Heart left ventricle (tissue), 16 donors: ENCODE data around the gene CCDC92. TPM values are rescaled to one million over a fixed set of nuclear protein-coding genes. Genes with fewer than 3 reads are reported as not detected.

ENCODE experiments used
- ATAC-seq, 4 donors: fragments of 200-7000 bp; cut with Tn5 transposase; one replicate each; pipeline ENCODE4 v1.9.1; 2020 to 2022; ENCODE audit warnings: moderate library complexity in 4 of 4, mild to moderate bottlenecking in 3 of 4, moderate number of reproducible peaks in 1 of 4
- DNase-seq, 5 donors: peaks; one replicate each; pipeline ENCODE4 v3.0.0-alpha.2; 2020
- H3K27ac ChIP-seq, 12 donors: fragments of 200-600 bp; sonication (generic) in 4 of 12; one replicate each; pipeline versions ENCODE4 v1.5.0 to v1.8.0; 2016 to 2022; ENCODE audit warnings: mild to moderate bottlenecking in 2 of 12
- H3K27me3 ChIP-seq, 9 donors: fragments of 200-600 bp; sonication (generic) in 2 of 9; one replicate each; pipeline versions ENCODE4 v1.5.1 to v1.8.0; 2016 to 2022; ENCODE audit warnings: mild to moderate bottlenecking in 3 of 9
- H3K36me3 ChIP-seq, 9 donors: fragments of 200-600 bp; sonication (generic) in 2 of 9; one replicate each; pipeline versions ENCODE4 v1.5.0 to v1.8.0; 2018 to 2022; ENCODE audit warnings: mild to moderate bottlenecking in 2 of 9
- H3K4me1 ChIP-seq, 12 donors: fragments of 200-600 bp; sonication (generic) in 4 of 12; one replicate each; pipeline versions ENCODE4 v1.5.0 to v1.8.0; 2016 to 2022; ENCODE audit warnings: mild to moderate bottlenecking in 3 of 12
- H3K4me3 ChIP-seq, 12 donors: fragments of 200-600 bp; sonication (generic) in 4 of 12; one replicate each; pipeline versions ENCODE4 v1.5.0 to v1.8.0; 2017 to 2022; ENCODE audit warnings: mild to moderate bottlenecking in 9 of 12, moderate library complexity in 4 of 12
- H3K9me3 ChIP-seq, 12 donors: fragments of 200-600 bp; sonication (generic) in 4 of 12; one replicate each; pipeline versions ENCODE4 v1.5.0 to v1.8.0; 2016 to 2022; ENCODE audit warnings: mild to moderate bottlenecking in 1 of 12
- CTCF ChIP-seq, 12 donors: fragments of 200-600 bp; sonication (generic) in 4 of 12; IDR thresholded peaks; one replicate each; pipeline versions ENCODE4 v1.5.0 to v1.8.0; 2018 to 2022; ENCODE audit warnings: antibody characterized with exemption in 12 of 12, mild to moderate bottlenecking in 5 of 12
- POLR2A ChIP-seq, 2 donors: fragments of 450-650 bp; IDR thresholded peaks; one replicate each; pipeline ENCODE4 v1.6.1; 2017; ENCODE audit warnings: antibody characterized with exemption in 2 of 2, mild to moderate bottlenecking in 2 of 2, moderate library complexity in 2 of 2
- WGBS, 4 donors: extraction: QIAGEN DNeasy Blood & Tissue Kit in 2 of 4; methylation state at CpG; one replicate each; pipeline versions ENCODE4 v1.1.5 to v1.1.7; 2013 to 2018; 5-methylcytosine and 5-hydroxymethylcytosine counted together
- intact Hi-C, 10 donors: fragments of 100-400 bp; cut with DNase I; formaldehyde crosslinking; loops; one replicate each; pipeline versions ENCODE4 v1.11.1 to v1.14.2; 2022
- polyA plus RNA-seq, 2 donors: library from polyadenylated mRNA; stranded (reverse); fragments of 200-250 nt; gene quantifications; one replicate each; pipeline ENCODE4 v1.2.3, GENCODE V29; 2013
- total RNA-seq, 9 donors: library from RNA; depleted of rRNA in 2 of 9; stranded (reverse); fragments of >200 nt in 2 of 9; fragmentation: NEBNext Ultra II Directional in 3 of 9; extraction: Animal tissue kit (Norgen Biotek cat#: 25700) in 3 of 9; gene quantifications; one replicate each; pipeline versions ENCODE4 v1.1.0 to v1.2.4, GENCODE V29; 2016 to 2023
- donor health status: ischemic (EF 13 %, LVEDD 7.1; RV severe dilation, severe dysfunction).
- donor health status: healthy with polysubstance abuse.
- donor health status: DM: no; HTN: yes; CAD: no.
- donor health status: DM: no; HTN: no; CAD: no.
- donor health status: ischemic (EF 25% LVEDD 6.9; RV normal size, moderate dysfunction).
- donor health status: ischemic (EF 25% LVEDD 5.7; RV mildly dilated, moderate dysfunction).
- donor health status: healthy.
- donor health status: DM: yes; HTN: yes; CAD: no.
- donor health status: ischemic (EF 35%, LVEDD 5.7; RV mildly dilated, moderate dysfunction).
- donor health status: nonischemic (EF 11% LVEDD 7.7; RV severe dilation, severe dysfunction).
- donor health status: DM: yes; HTN: yes; CAD: no.
- donor health status: PGD.
- donor health status: ischemic (EF 29% LVEDD 5.4; RV normal size, mild dysfunction).
- donor health status: nonischemic (EF 23%, LVEDD 6.1; RV moderate dilation, normal function).

The CCDC92 gene
- total and polyA plus RNA-seq, 11 donors = 37.8 to 86.1 (median 58.1) TPM

GRCh38 chr12:124015494-124016461, 43.1 kb upstream of the CCDC92 start:
- DNase-seq (no peak), ATAC-seq (no peak)
- H3K27me3 ChIP-seq = no peaks in the 10 kb centered on the region
- peak overlapping the region in 1 of 12 donors; percentile 72 for H3K27ac ChIP-seq
- H3K9me3 ChIP-seq = no peaks in the 10 kb centered on the region
- peaks cover 0 to 11% (median 2%) of the 10 kb centered on the region in 12 donors for H3K4me1 ChIP-seq
- WGBS, 4 donors = 67 to 79% (median 74%) methylated on average over 12 to 13 of the region's 13 CpGs
- H3K36me3 ChIP-seq = peaks cover 0 to 40% (median 30%) of the 10 kb centered on the region in 9 donors
- TF ChIP-seq POLR2A (IDR thresholded peaks at IDR 0.05) (no peak), CTCF (IDR thresholded peaks at IDR 0.05) (no peak)
- intact Hi-C loops = no loop called here
- no peak overlapping the region for H3K4me3 ChIP-seq

- H3K4me3 ChIP-seq = no peak overlapping the region
- 86 to 91% (median 88%) methylated on average over 7 of the region's 7 CpGs for WGBS, 4 donors
- no peaks in the 10 kb centered on the region for H3K9me3 ChIP-seq
- no peaks in the 10 kb centered on the region for H3K27me3 ChIP-seq
- H3K27ac ChIP-seq = no peak overlapping the region
- H3K4me1 ChIP-seq = peaks cover 0 to 19% (median 5%) of the 10 kb centered on the region in 12 donors
- DNase-seq = no peak
- intact Hi-C loops = no loop called here
- H3K36me3 ChIP-seq = peaks cover 0 to 44% (median 36%) of the 10 kb centered on the region in 9 donors
- ATAC-seq = no peak
- no peak for TF ChIP-seq CTCF (IDR thresholded peaks at IDR 0.05)
- no peak for TF ChIP-seq POLR2A (IDR thresholded peaks at IDR 0.05)
Observed at GRCh38 chr12:124013073-124013472, 40.4 kb upstream of the CCDC92 start.

GRCh38 chr12:124011435-124012115, 38.9 kb upstream of the CCDC92 start:
- no peak for ATAC-seq

More at GRCh38 chr12:124011435-124012115, 38.9 kb upstream of the CCDC92 start:
- TF ChIP-seq POLR2A (IDR thresholded peaks at IDR 0.05) (no peak), CTCF (IDR thresholded peaks at IDR 0.05) (no peak)
- 85 to 90% (median 89%) methylated on average over 8 of the region's 8 CpGs for WGBS, 4 donors
- Histone ChIP-seq H3K36me3 (peaks cover 0 to 47% (median 36%) of the 10 kb centered on the region in 9 donors), H3K27ac (no peak overlapping the region), H3K27me3 (no peaks in the 10 kb centered on the region), H3K4me3 (no peak overlapping the region), H3K9me3 (no peaks in the 10 kb centered on the region), H3K4me1 (peaks cover 0 to 27% (median 8%) of the 10 kb centered on the region in 12 donors)
- DNase-seq = no peak
- intact Hi-C loops = no loop called here
